AG10803 (cell line): ENCODE data around the gene GUCY1A2.

ENCODE experiments used
- DNase-seq: peaks from one replicate; pipeline ENCODE4 v3.0.0; 2010; ENCODE audit warnings: low read depth
- H3K4me3 ChIP-seq: 2 replicates; pipeline ENCODE4 v1.5.1; 2011; ENCODE audit warnings: mild to moderate bottlenecking, low read length, control low read depth
- CTCF ChIP-seq: conservative IDR thresholded peaks from 2 replicates; pipeline ENCODE4 v1.5.1; 2011; ENCODE audit warnings: mild to moderate bottlenecking, low read length, control low read depth, inconsistent platforms

GUCY1A2 gene

GRCh38 chr11:106679581-106679980 lies 338.7 kb downstream of the GUCY1A2 start:
- no peak for TF ChIP-seq CTCF
- DNase-seq = no peak

GRCh38 chr11:106679181-106679580 lies 339.1 kb downstream of the GUCY1A2 start:
- no peak for DNase-seq

More at GRCh38 chr11:106679581-106679980, 338.7 kb downstream of the GUCY1A2 start:
- H3K4me3 ChIP-seq = no peak overlapping the region

GRCh38 chr11:106670069-106670468 lies 348.2 kb downstream of the GUCY1A2 start:
- TF ChIP-seq CTCF = no peak
- no peak for DNase-seq
- no peak overlapping the region for H3K4me3 ChIP-seq

More at GRCh38 chr11:106679181-106679580, 339.1 kb downstream of the GUCY1A2 start:
- no peak for TF ChIP-seq CTCF
- H3K4me3 ChIP-seq = no peak overlapping the region

GRCh38 chr11:106668147-106668546 lies 350.1 kb downstream of the GUCY1A2 start:
- no peak for DNase-seq
- no peak overlapping the region for H3K4me3 ChIP-seq
- no peak for TF ChIP-seq CTCF

GRCh38 chr11:106656646-106657045 lies 361.6 kb downstream of the GUCY1A2 start:
- peak; percentile 6 for DNase-seq
- no peak for TF ChIP-seq CTCF
- no peak overlapping the region for H3K4me3 ChIP-seq

GRCh38 chr11:106644824-106645223 lies 373.5 kb downstream of the GUCY1A2 start:
- no peak for DNase-seq
- no peak for TF ChIP-seq CTCF
- no peak overlapping the region for H3K4me3 ChIP-seq

- no peak for TF ChIP-seq CTCF
- no peak for DNase-seq
- no peak overlapping the region for H3K4me3 ChIP-seq
Observed at GRCh38 chr11:106642331-106642730, 375.9 kb downstream of the GUCY1A2 start.
